MM.1S (cell line): ENCODE measurements around the gene PARVB.

ENCODE experiments used
- EZH2 ChIP-seq: fragments of 300-600 bp; sonication (generic); optimal IDR thresholded peaks from 2 replicates; pipeline ENCODE3; 2017; ENCODE audit warnings: low read depth, mild to moderate bottlenecking, antibody characterized with exemption, low read length, mixed read lengths
- EZH2phosphoT487 ChIP-seq: fragments of 300-600 bp; sonication (generic); IDR thresholded peaks from 2 replicates; pipeline ENCODE4 v1.6.1; 2018; ENCODE audit warnings: antibody characterized with exemption, low read length
- TF ChIP-seq, protein P1 (sequence below): fragments of 300-600 bp; sonication (generic); IDR thresholded peaks from 2 replicates; pipeline ENCODE4 v1.5.1; 2016; ENCODE audit warnings: antibody characterized with exemption, low read length, mixed read lengths

DNA sequence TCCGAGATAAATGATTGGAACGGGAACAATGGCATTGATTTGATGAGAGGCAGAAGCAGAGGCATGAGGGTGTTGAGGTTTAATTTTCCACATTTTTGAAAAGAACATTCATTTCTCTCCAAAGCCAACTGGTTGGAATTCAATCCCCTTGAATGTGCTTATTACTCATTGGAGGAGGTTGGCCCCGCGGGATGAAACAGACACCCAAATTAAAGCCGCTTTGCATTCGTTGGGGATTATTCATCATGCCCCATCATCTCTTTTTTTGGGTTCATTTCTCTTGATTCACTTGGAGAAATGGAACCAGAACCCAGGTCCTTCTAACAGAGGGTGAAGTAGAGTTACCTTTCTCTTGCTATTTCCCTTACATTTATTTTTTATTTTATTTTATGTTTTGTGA is 109.1 kb downstream of the PARVB start:
- TF ChIP-seq, protein P1, sequence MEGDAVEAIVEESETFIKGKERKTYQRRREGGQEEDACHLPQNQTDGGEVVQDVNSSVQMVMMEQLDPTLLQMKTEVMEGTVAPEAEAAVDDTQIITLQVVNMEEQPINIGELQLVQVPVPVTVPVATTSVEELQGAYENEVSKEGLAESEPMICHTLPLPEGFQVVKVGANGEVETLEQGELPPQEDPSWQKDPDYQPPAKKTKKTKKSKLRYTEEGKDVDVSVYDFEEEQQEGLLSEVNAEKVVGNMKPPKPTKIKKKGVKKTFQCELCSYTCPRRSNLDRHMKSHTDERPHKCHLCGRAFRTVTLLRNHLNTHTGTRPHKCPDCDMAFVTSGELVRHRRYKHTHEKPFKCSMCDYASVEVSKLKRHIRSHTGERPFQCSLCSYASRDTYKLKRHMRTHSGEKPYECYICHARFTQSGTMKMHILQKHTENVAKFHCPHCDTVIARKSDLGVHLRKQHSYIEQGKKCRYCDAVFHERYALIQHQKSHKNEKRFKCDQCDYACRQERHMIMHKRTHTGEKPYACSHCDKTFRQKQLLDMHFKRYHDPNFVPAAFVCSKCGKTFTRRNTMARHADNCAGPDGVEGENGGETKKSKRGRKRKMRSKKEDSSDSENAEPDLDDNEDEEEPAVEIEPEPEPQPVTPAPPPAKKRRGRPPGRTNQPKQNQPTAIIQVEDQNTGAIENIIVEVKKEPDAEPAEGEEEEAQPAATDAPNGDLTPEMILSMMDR = no peak
- TF ChIP-seq EZH2 (no peak), EZH2phosphoT487 (no peak)
